HepG2 (cell line): Measurements from ENCODE around the gene NEGR1. TPM values are rescaled to one million over a fixed set of nuclear protein-coding genes. Genes with fewer than 3 reads are reported as not detected.

ENCODE experiments used
- ZNF33B ChIP-seq: sonication (generic); formaldehyde crosslinking; IDR thresholded peaks from 2 replicates; pipeline ENCODE4 v1.5.1; 2020; ENCODE audit warnings: mild to moderate bottlenecking, missing genetic modification reagents
- polyA plus RNA-seq, 8 experiments: library from polyadenylated mRNA; depleted of rRNA in 3 of 8; stranded (reverse) in 7 of 8; unstranded in 1 of 8; fragments of >200 nt; fragmentation: Illumina TruSeq in 4 of 8; extraction: Trizol in 4 of 8; gene quantifications; 2 replicates each; pipeline versions ENCODE4 v1.2.1 to v1.2.3, GENCODE V29; 2011 to 2016; ENCODE audit warnings: low read depth in 4 of 8, missing spikeins in 1 of 8, mixed read lengths in 1 of 8; ENCODE audit not compliant: insufficient read depth in 1 of 8
- total RNA-seq, 5 experiments: library from RNA; depleted of rRNA; stranded (reverse); fragments of >200 nt; fragmentation: Illumina TruSeq; extraction: Trizol; gene quantifications; 2 replicates each; pipeline ENCODE4 v1.2.3, GENCODE V29; 2016; ENCODE audit warnings: low read depth in 1 of 5
- TF ChIP-seq, protein P1 (sequence below): sonication (generic); formaldehyde crosslinking; IDR thresholded peaks from 2 replicates; pipeline ENCODE4 v1.4.0; 2020; ENCODE audit warnings: missing genetic modification reagents, borderline replicate concordance
- TF ChIP-seq, protein P2 (sequence below): sonication (generic); formaldehyde crosslinking; IDR thresholded peaks from 2 replicates; pipeline ENCODE4 v1.4.0; 2020; ENCODE audit warnings: mild to moderate bottlenecking, missing genetic modification reagents
- TF ChIP-seq, protein P3 (sequence below): IDR thresholded peaks from 2 replicates; pipeline ENCODE4 v1.6.1; 2012; ENCODE audit warnings: low read length, improper control_type of control experiment

NEGR1 gene
- total and polyA plus RNA-seq, 2 of the 13 experiments (the other 11 are each of a cell fraction or from before 2014, with no cell fraction given): not detected

DNA sequence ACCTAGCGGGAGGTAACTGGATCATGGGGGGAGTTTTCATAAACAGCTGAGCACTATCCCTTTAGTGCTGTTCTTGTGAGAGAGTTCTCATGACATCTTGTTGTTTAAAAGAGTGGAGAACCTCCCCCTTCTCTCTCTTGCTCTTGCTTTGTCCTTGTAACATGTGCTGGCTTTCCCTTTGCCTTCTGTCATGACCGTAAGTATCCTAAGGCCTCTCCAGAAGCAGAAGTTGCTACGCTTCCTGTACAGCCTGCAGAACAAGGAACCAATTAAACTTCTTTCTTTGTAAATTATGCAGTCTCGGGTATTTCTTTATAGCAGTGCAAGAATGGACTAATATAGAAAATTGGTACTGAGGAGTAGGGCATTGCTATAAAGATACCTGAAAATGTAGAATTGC lies 515.6 kb downstream of the NEGR1 start (continued):
- TF ChIP-seq, protein P1, sequence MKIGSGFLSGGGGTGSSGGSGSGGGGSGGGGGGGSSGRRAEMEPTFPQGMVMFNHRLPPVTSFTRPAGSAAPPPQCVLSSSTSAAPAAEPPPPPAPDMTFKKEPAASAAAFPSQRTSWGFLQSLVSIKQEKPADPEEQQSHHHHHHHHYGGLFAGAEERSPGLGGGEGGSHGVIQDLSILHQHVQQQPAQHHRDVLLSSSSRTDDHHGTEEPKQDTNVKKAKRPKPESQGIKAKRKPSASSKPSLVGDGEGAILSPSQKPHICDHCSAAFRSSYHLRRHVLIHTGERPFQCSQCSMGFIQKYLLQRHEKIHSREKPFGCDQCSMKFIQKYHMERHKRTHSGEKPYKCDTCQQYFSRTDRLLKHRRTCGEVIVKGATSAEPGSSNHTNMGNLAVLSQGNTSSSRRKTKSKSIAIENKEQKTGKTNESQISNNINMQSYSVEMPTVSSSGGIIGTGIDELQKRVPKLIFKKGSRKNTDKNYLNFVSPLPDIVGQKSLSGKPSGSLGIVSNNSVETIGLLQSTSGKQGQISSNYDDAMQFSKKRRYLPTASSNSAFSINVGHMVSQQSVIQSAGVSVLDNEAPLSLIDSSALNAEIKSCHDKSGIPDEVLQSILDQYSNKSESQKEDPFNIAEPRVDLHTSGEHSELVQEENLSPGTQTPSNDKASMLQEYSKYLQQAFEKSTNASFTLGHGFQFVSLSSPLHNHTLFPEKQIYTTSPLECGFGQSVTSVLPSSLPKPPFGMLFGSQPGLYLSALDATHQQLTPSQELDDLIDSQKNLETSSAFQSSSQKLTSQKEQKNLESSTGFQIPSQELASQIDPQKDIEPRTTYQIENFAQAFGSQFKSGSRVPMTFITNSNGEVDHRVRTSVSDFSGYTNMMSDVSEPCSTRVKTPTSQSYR (CRISPR knock-in tag): no peak
- TF ChIP-seq, protein P2, sequence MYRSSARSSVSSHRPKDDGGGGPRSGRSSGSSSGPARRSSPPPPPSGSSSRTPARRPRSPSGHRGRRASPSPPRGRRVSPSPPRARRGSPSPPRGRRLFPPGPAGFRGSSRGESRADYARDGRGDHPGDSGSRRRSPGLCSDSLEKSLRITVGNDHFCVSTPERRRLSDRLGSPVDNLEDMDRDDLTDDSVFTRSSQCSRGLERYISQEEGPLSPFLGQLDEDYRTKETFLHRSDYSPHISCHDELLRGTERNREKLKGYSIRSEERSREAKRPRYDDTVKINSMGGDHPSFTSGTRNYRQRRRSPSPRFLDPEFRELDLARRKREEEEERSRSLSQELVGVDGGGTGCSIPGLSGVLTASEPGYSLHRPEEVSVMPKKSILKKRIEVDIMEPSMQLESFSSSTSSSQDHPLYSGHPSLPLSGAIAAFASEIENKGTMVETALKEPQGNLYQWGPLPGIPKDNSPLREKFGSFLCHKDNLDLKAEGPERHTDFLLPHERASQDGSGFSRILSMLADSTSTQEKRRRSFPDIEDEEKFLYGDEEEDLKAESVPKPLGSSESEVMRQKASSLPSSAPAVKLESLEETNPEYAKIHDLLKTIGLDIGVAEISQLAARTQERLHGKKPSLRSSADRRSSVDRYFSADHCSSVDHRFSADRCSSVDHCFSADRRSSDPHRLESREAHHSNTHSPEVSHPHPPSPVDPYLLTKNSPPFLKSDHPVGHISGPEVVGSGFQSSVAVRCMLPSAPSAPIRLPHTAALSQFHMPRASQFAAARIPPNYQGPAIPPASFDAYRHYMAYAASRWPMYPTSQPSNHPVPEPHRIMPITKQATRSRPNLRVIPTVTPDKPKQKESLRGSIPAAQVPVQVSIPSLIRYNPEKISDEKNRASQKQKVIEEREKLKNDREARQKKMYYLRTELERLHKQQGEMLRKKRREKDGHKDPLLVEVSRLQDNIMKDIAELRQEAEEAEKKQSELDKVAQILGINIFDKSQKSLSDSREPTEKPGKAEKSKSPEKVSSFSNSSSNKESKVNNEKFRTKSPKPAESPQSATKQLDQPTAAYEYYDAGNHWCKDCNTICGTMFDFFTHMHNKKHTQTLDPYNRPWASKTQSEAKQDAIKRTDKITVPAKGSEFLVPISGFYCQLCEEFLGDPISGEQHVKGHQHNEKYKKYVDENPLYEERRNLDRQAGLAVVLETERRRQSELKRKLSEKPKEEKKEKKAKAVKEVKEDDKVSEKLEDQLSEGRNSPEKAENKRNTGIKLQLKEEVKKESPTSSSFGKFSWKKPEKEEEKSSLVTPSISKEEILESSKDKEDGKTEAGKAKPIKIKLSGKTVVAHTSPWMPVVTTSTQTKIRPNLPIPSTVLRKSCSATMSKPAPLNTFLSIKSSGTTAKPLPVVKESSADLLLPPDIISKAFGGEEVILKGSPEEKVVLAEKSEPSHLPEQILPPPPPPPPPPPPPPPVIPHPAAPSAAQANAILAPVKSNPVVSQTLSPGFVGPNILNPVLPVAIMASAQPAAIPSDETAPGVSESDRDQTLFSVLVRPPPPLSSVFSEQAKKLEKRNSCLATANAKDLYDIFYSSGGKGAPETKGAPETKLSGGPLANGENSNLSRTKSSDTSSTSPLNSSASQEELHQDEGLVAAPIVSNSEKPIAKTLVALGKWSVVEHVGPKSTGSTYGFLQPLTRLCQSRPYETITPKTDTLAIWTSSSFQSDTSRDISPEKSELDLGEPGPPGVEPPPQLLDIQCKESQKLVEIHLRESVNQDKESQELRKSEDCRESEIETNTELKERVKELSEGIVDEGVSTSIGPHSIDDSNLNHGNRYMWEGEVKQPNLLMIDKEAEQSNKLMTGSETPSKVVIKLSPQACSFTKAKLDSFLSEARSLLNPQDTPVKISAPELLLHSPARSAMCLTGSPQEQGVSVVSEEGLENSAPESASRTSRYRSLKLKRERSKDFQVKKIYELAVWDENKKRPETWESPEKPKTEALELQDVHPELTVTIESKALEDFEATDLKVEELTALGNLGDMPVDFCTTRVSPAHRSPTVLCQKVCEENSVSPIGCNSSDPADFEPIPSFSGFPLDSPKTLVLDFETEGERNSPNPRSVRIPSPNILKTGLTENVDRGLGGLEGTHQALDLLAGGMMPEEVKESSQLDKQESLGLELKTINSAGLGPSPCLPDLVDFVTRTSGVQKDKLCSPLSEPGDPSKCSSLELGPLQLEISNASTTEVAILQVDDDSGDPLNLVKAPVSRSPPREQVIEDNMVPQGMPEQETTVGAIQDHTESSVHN (CRISPR knock-in tag): no peak
- TF ChIP-seq ZNF33B (CRISPR knock-in tag): no peak
- TF ChIP-seq, protein P3, sequence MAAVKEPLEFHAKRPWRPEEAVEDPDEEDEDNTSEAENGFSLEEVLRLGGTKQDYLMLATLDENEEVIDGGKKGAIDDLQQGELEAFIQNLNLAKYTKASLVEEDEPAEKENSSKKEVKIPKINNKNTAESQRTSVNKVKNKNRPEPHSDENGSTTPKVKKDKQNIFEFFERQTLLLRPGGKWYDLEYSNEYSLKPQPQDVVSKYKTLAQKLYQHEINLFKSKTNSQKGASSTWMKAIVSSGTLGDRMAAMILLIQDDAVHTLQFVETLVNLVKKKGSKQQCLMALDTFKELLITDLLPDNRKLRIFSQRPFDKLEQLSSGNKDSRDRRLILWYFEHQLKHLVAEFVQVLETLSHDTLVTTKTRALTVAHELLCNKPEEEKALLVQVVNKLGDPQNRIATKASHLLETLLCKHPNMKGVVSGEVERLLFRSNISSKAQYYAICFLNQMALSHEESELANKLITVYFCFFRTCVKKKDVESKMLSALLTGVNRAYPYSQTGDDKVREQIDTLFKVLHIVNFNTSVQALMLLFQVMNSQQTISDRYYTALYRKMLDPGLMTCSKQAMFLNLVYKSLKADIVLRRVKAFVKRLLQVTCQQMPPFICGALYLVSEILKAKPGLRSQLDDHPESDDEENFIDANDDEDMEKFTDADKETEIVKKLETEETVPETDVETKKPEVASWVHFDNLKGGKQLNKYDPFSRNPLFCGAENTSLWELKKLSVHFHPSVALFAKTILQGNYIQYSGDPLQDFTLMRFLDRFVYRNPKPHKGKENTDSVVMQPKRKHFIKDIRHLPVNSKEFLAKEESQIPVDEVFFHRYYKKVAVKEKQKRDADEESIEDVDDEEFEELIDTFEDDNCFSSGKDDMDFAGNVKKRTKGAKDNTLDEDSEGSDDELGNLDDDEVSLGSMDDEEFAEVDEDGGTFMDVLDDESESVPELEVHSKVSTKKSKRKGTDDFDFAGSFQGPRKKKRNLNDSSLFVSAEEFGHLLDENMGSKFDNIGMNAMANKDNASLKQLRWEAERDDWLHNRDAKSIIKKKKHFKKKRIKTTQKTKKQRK: no peak
